Calu3 (cell line): ENCODE measurements around the gene SCN1B. TPM values are rescaled to one million over a fixed set of nuclear protein-coding genes. Genes with fewer than 3 reads are reported as not detected.

Source experiments
- BruUV-seq: library from RNA; stranded (reverse); fragments of 400-500 nt; replicated peaks from 2 replicates; lab custom pipeline; 2021; lab: Mats Ljungman, UMichigan
- CTCF ChIA-PET: fragments of 300-600 bp; sonication (Branson Sonifier 250); formaldehyde crosslinking; loops from one replicate; lab custom pipeline; 2022; ENCODE audit warnings: antibody characterized with exemption; lab: Charles Lee
- DNase-seq: peaks from one replicate; pipeline ENCODE4 v3.0.0; 2022
- H3K27ac Mint-ChIP-seq: one replicate; pipeline ENCODE4 v1.8.0; 2022; ENCODE audit warnings: mixed read lengths; ENCODE audit not compliant: unreplicated experiment
- H3K27me3 Mint-ChIP-seq: one replicate; pipeline ENCODE4 v1.8.0; 2022; ENCODE audit warnings: mixed read lengths; ENCODE audit not compliant: unreplicated experiment
- H3K36me3 Mint-ChIP-seq: one replicate; pipeline ENCODE4 v1.8.0; 2022; ENCODE audit warnings: mild to moderate bottlenecking, moderate library complexity, mixed read lengths; ENCODE audit not compliant: insufficient read depth, unreplicated experiment
- H3K4me1 Mint-ChIP-seq: one replicate; pipeline ENCODE4 v1.8.0; 2022; ENCODE audit warnings: mild to moderate bottlenecking, low read depth, mixed read lengths; ENCODE audit not compliant: unreplicated experiment
- H3K4me3 Mint-ChIP-seq: one replicate; pipeline ENCODE4 v1.8.0; 2022; ENCODE audit warnings: mild to moderate bottlenecking, low read depth, moderate library complexity, mixed read lengths; ENCODE audit not compliant: unreplicated experiment
- H3K9me3 Mint-ChIP-seq: one replicate; pipeline ENCODE4 v1.8.0; 2022; ENCODE audit warnings: low read depth, mixed read lengths; ENCODE audit not compliant: unreplicated experiment
- intact Hi-C: fragments of 100-400 bp; cut with micrococcal nuclease; formaldehyde crosslinking; loops from one replicate; pipeline ENCODE4 v1.10.0; 2022; ENCODE audit not compliant: unreplicated experiment
- total RNA-seq: library from RNA; stranded (reverse); gene quantifications from 2 replicates; pipeline ENCODE4 v1.2.3, GENCODE V29; 2022
- TF ChIP-seq, protein P1 (sequence below): fragments of 200-600 bp; IDR thresholded peaks from one replicate; pipeline ENCODE4 v1.8.0; 2022; ENCODE audit warnings: antibody characterized with exemption; ENCODE audit not compliant: unreplicated experiment

SCN1B gene
- total RNA-seq, 1 experiment from 2014 or later, result 1.4 TPM

DNA sequence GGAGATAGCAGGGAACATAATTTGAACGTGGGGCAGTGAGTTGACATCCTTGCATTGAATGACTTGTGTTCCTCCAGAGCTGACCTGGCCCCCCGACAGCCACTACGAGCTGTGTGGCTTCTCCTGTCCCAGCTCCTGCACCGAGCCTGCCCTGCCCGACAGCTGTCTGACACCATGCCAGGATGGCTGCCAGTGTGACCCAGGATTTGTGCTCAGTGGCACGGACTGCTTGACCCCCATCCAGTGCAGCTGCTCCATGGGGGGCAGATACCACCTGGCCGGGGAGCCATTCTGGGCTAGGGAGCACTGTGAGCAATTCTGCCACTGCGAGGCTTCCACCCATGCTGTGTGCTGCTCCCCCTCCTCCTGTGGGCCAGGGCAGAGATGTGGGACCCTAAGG lies 56.2 kb downstream of the SCN1B start:
- Mint-ChIP-seq H3K27ac (no peak overlapping the region), H3K27me3 (no peaks in the 10 kb centered on the region), H3K4me3 (no peak overlapping the region), H3K4me1 (peaks cover 23% of the 10 kb centered on the region), H3K36me3 (peaks cover 9% of the 10 kb centered on the region), H3K9me3 (no peaks in the 10 kb centered on the region)
- CTCF ChIA-PET, result interaction anchor here (1.2 kb wide), 1 partner anchor 30 kb away, joined by 3 read pairs; the partner anchor contains the start of gene FXYD3
- intact Hi-C loops, result no loop called here
- BruUV-seq, result no TSS peak
- DNase-seq, result no peak
- TF ChIP-seq, protein P1, sequence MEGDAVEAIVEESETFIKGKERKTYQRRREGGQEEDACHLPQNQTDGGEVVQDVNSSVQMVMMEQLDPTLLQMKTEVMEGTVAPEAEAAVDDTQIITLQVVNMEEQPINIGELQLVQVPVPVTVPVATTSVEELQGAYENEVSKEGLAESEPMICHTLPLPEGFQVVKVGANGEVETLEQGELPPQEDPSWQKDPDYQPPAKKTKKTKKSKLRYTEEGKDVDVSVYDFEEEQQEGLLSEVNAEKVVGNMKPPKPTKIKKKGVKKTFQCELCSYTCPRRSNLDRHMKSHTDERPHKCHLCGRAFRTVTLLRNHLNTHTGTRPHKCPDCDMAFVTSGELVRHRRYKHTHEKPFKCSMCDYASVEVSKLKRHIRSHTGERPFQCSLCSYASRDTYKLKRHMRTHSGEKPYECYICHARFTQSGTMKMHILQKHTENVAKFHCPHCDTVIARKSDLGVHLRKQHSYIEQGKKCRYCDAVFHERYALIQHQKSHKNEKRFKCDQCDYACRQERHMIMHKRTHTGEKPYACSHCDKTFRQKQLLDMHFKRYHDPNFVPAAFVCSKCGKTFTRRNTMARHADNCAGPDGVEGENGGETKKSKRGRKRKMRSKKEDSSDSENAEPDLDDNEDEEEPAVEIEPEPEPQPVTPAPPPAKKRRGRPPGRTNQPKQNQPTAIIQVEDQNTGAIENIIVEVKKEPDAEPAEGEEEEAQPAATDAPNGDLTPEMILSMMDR, result no peak

GRCh38 chr19:35087393-35087792 lies 57.1 kb downstream of the SCN1B start:
- Mint-ChIP-seq H3K9me3 (no peaks in the 10 kb centered on the region), H3K27me3 (no peaks in the 10 kb centered on the region), H3K27ac (no peak overlapping the region), H3K4me3 (no peak overlapping the region), H3K36me3 (peaks cover 9% of the 10 kb centered on the region), H3K4me1 (peaks cover 27% of the 10 kb centered on the region)
- CTCF ChIA-PET, result interaction anchor here (1.2 kb wide), 1 partner anchor 29 kb away, joined by 3 read pairs; the partner anchor contains the start of gene FXYD3
- intact Hi-C loops, result no loop called here
- BruUV-seq, result no TSS peak
- no peak for DNase-seq
- TF ChIP-seq, protein P1, result no peak

GRCh38 chr19:35088131-35088913 lies 58.1 kb downstream of the SCN1B start:
- H3K4me1 Mint-ChIP-seq, result peaks cover 31% of the 10 kb centered on the region
- no TSS peak for BruUV-seq
- TF ChIP-seq, protein P1, result no peak
- no peak overlapping the region for H3K4me3 Mint-ChIP-seq
- peaks cover 9% of the 10 kb centered on the region for H3K36me3 Mint-ChIP-seq
- peak; percentile 52 for DNase-seq
- H3K27ac Mint-ChIP-seq, result no peak overlapping the region
- no peaks in the 10 kb centered on the region for H3K9me3 Mint-ChIP-seq
- CTCF ChIA-PET, result interaction anchor here (1.0 kb wide), 1 partner anchor 10 kb away, joined by 3 read pairs; no protein-coding TSS in a partner anchor
- intact Hi-C loops, result no loop called here
- no peaks in the 10 kb centered on the region for H3K27me3 Mint-ChIP-seq

GRCh38 chr19:35089554-35089953 lies 59.3 kb downstream of the SCN1B start:
- CTCF ChIA-PET, result interaction anchor here (1.2 kb wide), 1 partner anchor 27 kb away, joined by 4 read pairs; no protein-coding TSS in a partner anchor
- peak overlapping the region; percentile 48 for H3K27ac Mint-ChIP-seq
- no TSS peak for BruUV-seq
- peak overlapping the region; percentile 46 for H3K4me3 Mint-ChIP-seq
- DNase-seq, result no peak
- no peaks in the 10 kb centered on the region for H3K27me3 Mint-ChIP-seq
- no peaks in the 10 kb centered on the region for H3K9me3 Mint-ChIP-seq
- peaks cover 9% of the 10 kb centered on the region for H3K36me3 Mint-ChIP-seq
- intact Hi-C loops, result no loop called here
- H3K4me1 Mint-ChIP-seq, result peaks cover 38% of the 10 kb centered on the region
- TF ChIP-seq, protein P1, result no peak

Other genes starting within 250 kb of the SCN1B start
- 2.9 and 4.2 TPM in 2 replicates for gene ZNF30, start 103.6 kb upstream of the SCN1B start, total RNA-seq
- gene ZNF792, start 66.2 kb upstream of the SCN1B start, total RNA-seq, result 9.1 and 9.3 TPM in 2 replicates
- gene GRAMD1A, start 30.1 kb upstream of the SCN1B start, total RNA-seq, result 114 and 126 TPM in 2 replicates
- 1.4 and 2.2 TPM in 2 replicates for gene HPN, start 11.3 kb downstream of the SCN1B start, total RNA-seq
- 183 and 291 TPM in 2 replicates for gene FXYD3, start 85.4 kb downstream of the SCN1B start, total RNA-seq
- gene LGI4, start 104.6 kb downstream of the SCN1B start, total RNA-seq, result 0.42 and 0.68 TPM in 2 replicates
- 1.6 and 2.0 TPM in 2 replicates for gene FXYD1, start 108.4 kb downstream of the SCN1B start, total RNA-seq
- 0.90 and 1.3 TPM in 2 replicates for gene FXYD7, start 112.8 kb downstream of the SCN1B start, total RNA-seq
- 760 and 802 TPM in 2 replicates for gene FXYD5, start 124.3 kb downstream of the SCN1B start, total RNA-seq
- gene FAM187B, start 198.3 kb downstream of the SCN1B start, total RNA-seq, result not detected in 2 replicates
- 494 and 609 TPM in 2 replicates for gene LSR, start 218.5 kb downstream of the SCN1B start, total RNA-seq
- gene USF2, start 238.5 kb downstream of the SCN1B start, total RNA-seq, result 114 and 127 TPM in 2 replicates